Breast epithelium (tissue), 4 donors: ENCODE data around the gene SMPX. TPM values are rescaled to one million over a fixed set of nuclear protein-coding genes. Genes with fewer than 3 reads are reported as not detected.

Source experiments
- DNase-seq, 2 donors: peaks; one replicate each; pipeline ENCODE4 v3.0.0-alpha.2; 2019; ENCODE audit warnings: low spot score in 2 of 2
- H3K27ac ChIP-seq, 2 donors: fragments of 200-600 bp; sonication (generic) in 1 of 2; one replicate each; pipeline ENCODE4 v1.5.1; 2016 to 2019; ENCODE audit warnings: mild to moderate bottlenecking in 1 of 2
- H3K27me3 ChIP-seq, 2 donors: fragments of 200-600 bp; sonication (generic) in 1 of 2; one replicate each; pipeline versions ENCODE4 v1.5.1 to v1.6.0; 2017 to 2019; ENCODE audit warnings: control low read depth in 1 of 2, mild to moderate bottlenecking in 1 of 2
- H3K36me3 ChIP-seq: fragments of 200-600 bp; one replicate; pipeline ENCODE4 v1.5.1; 2019
- H3K4me1 ChIP-seq, 2 donors: fragments of 200-600 bp; sonication (generic); one replicate each; pipeline ENCODE4 v1.5.1; 2016 to 2019; ENCODE audit warnings: control low read depth in 1 of 2
- H3K4me3 ChIP-seq, 3 donors: fragments of 200-600 bp; sonication (generic); 1 replicate in 2 of 3; 2 replicates in 1 of 3; pipeline ENCODE4 v1.5.1; 2016 to 2019; ENCODE audit warnings: mild to moderate bottlenecking in 3 of 3, moderate library complexity in 2 of 3
- H3K9me3 ChIP-seq, 2 donors: fragments of 200-600 bp; sonication (generic) in 1 of 2; one replicate each; pipeline ENCODE4 v1.5.1; 2016 to 2019; ENCODE audit warnings: control low read depth in 1 of 2
- CTCF ChIP-seq, 3 donors: fragments of 450-650 bp; IDR thresholded peaks; one replicate each; pipeline ENCODE4 v1.5.1; 2016 to 2017; ENCODE audit warnings: antibody characterized with exemption in 3 of 3, mild to moderate bottlenecking in 3 of 3, moderate library complexity in 3 of 3
- POLR2A ChIP-seq: fragments of 450-650 bp; IDR thresholded peaks from one replicate; pipeline ENCODE4 v1.6.1; 2016; ENCODE audit warnings: antibody characterized with exemption, mild to moderate bottlenecking, moderate library complexity
- POLR2AphosphoS5 ChIP-seq, 3 donors: sonication (generic); formaldehyde crosslinking; IDR thresholded peaks; one replicate each; pipeline ENCODE4 v1.6.1; 2017; ENCODE audit warnings: antibody characterized with exemption in 3 of 3
- intact Hi-C: fragments of 100-400 bp; cut with DNase I; formaldehyde crosslinking; loops from one replicate; pipeline ENCODE4 v1.15.1; 2023; ENCODE audit warnings: low total_unique reads
- total RNA-seq, 3 donors: library from RNA; depleted of rRNA; stranded (reverse); fragments of >200 nt; gene quantifications; one replicate each; pipeline ENCODE4 v1.1.0, GENCODE V29; 2016

The SMPX gene
- total RNA-seq, 3 donors from 2014 or later: 1.0 TPM; not detected in 2

- Histone ChIP-seq H3K9me3 (no peaks in the 10 kb centered on the region), H3K4me1 (no peaks in the 10 kb centered on the region), H3K27me3 (peaks cover 0 to 24% of the 10 kb centered on the region in 2 donors), H3K4me3 (no peak overlapping the region), H3K36me3 (no peaks in the 10 kb centered on the region), H3K27ac (no peak overlapping the region)
- intact Hi-C loops: no loop called here
- TF ChIP-seq POLR2AphosphoS5 (IDR thresholded peaks at IDR 0.05) (no peak), CTCF (IDR thresholded peaks at IDR 0.05) (no peak), POLR2A (no peak)
- no peak for DNase-seq
Measured at GRCh38 chrX:21717802-21718201, 40.1 kb downstream of the SMPX start.

GRCh38 chrX:21715825-21716224, 42.1 kb downstream of the SMPX start:
- intact Hi-C loops: no loop called here
- TF ChIP-seq CTCF (IDR thresholded peaks at IDR 0.05) (no peak), POLR2AphosphoS5 (IDR thresholded peaks at IDR 0.05) (no peak), POLR2A (no peak)
- no peak for DNase-seq
- H3K4me3 ChIP-seq: no peak overlapping the region
- H3K9me3 ChIP-seq: no peaks in the 10 kb centered on the region
- H3K4me1 ChIP-seq: no peaks in the 10 kb centered on the region
- no peaks in the 10 kb centered on the region for H3K36me3 ChIP-seq
- peaks cover 0 to 21% of the 10 kb centered on the region in 2 donors for H3K27me3 ChIP-seq
- no peak overlapping the region for H3K27ac ChIP-seq

- H3K4me1 ChIP-seq: no peaks in the 10 kb centered on the region
- H3K27me3 ChIP-seq: peaks cover 0 to 21% of the 10 kb centered on the region in 2 donors
- H3K36me3 ChIP-seq: no peaks in the 10 kb centered on the region
- H3K27ac ChIP-seq: no peak overlapping the region
- H3K4me3 ChIP-seq: no peak overlapping the region
- no peak for TF ChIP-seq CTCF (IDR thresholded peaks at IDR 0.05)
- TF ChIP-seq POLR2AphosphoS5 (IDR thresholded peaks at IDR 0.05): no peak
- TF ChIP-seq POLR2A: no peak
- no peaks in the 10 kb centered on the region for H3K9me3 ChIP-seq
- intact Hi-C loops: no loop called here
- no peak for DNase-seq
Measured at GRCh38 chrX:21715337-21715736, 42.6 kb downstream of the SMPX start.

GRCh38 chrX:21711848-21712197, 46.1 kb downstream of the SMPX start:
- no peaks in the 10 kb centered on the region for H3K4me1 ChIP-seq
- intact Hi-C loops: no loop called here
- DNase-seq: no peak
- peaks cover 0 to 18% of the 10 kb centered on the region in 2 donors for H3K27me3 ChIP-seq
- H3K36me3 ChIP-seq: no peaks in the 10 kb centered on the region
- no peak overlapping the region for H3K27ac ChIP-seq
- H3K4me3 ChIP-seq: no peak overlapping the region
- peaks cover 0 to 7% of the 10 kb centered on the region in 2 donors for H3K9me3 ChIP-seq
- TF ChIP-seq CTCF (IDR thresholded peaks at IDR 0.05) (no peak), POLR2AphosphoS5 (IDR thresholded peaks at IDR 0.05) (no peak), POLR2A (no peak)

GRCh38 chrX:21711129-21711847, 46.6 kb downstream of the SMPX start:
- Histone ChIP-seq H3K4me3 (no peak overlapping the region), H3K27me3 (peaks cover 0 to 18% of the 10 kb centered on the region in 2 donors), H3K36me3 (no peaks in the 10 kb centered on the region), H3K27ac (no peak overlapping the region), H3K9me3 (peaks cover 0 to 7% of the 10 kb centered on the region in 2 donors), H3K4me1 (no peaks in the 10 kb centered on the region)
- no peak for DNase-seq
- intact Hi-C loops: no loop called here
- TF ChIP-seq POLR2AphosphoS5 (IDR thresholded peaks at IDR 0.05) (no peak), POLR2A (no peak), CTCF (IDR thresholded peaks at IDR 0.05) (no peak)
